CD4-positive, alpha-beta T cell (primary cell): Measurements from ENCODE around the gene ABCB6. TPM values are rescaled to one million over a fixed set of nuclear protein-coding genes. Genes with fewer than 3 reads are reported as not detected.

Experiments used
- ATAC-seq: fragments of 200-7000 bp; cut with Tn5 transposase; one replicate; pipeline ENCODE4 v1.10.0; 2022; ENCODE audit warnings: mild to moderate bottlenecking; ENCODE audit not compliant: poor library complexity
- CTCF ChIA-PET: fragments of 350-600 bp; sonication (Branson Sonifier 250); formaldehyde crosslinking; loops from one replicate; lab custom pipeline; 2021; ENCODE audit warnings: antibody characterized with exemption, inconsistent platforms; lab: Charles Lee
- POLR2A ChIA-PET: fragments of 350-600 bp; sonication (Branson Sonifier 250); formaldehyde crosslinking; loops from one replicate; lab custom pipeline; 2021; ENCODE audit warnings: antibody characterized with exemption, inconsistent platforms; lab: Charles Lee
- DNase-seq, 14 experiments: peaks; one replicate each; pipeline ENCODE4 v3.0.0-alpha.2; 2013 to 2020; ENCODE audit warnings: mixed read lengths in 2 of 14
- H3K27ac ChIP-seq, 2 donors: one replicate each; pipeline versions ENCODE4 v1.5.1 to v1.7.0; 2013; ENCODE audit warnings: low read length in 2 of 2, low read depth in 1 of 2, mild to moderate bottlenecking in 1 of 2
- H3K27me3 ChIP-seq, 2 experiments: 1 replicate in 1 of 2; 2 replicates in 1 of 2; pipeline versions ENCODE4 v1.6.1 to v1.7.0; 2013; ENCODE audit warnings: low read length in 2 of 2, control low read depth in 1 of 2, mild to moderate bottlenecking in 1 of 2, moderate library complexity in 1 of 2; ENCODE audit not compliant: insufficient read depth in 2 of 2, control insufficient read depth in 1 of 2
- H3K36me3 ChIP-seq: one replicate; pipeline ENCODE4 v1.6.1; 2013; ENCODE audit warnings: low read length, control low read depth; ENCODE audit not compliant: insufficient read depth
- H3K4me1 ChIP-seq: one replicate; pipeline ENCODE4 v1.6.1; 2013; ENCODE audit warnings: low read length, control low read depth; ENCODE audit not compliant: insufficient read depth
- H3K4me3 ChIP-seq: one replicate; pipeline ENCODE4 v1.5.1; 2013; ENCODE audit warnings: mild to moderate bottlenecking, low read length, moderate library complexity
- H3K9me3 ChIP-seq, 2 experiments: 1 replicate in 1 of 2; 2 replicates in 1 of 2; pipeline versions ENCODE4 v1.6.1 to v1.7.0; 2013; ENCODE audit warnings: low read length in 2 of 2, mild to moderate bottlenecking in 2 of 2, control low read depth in 1 of 2, moderate library complexity in 1 of 2; ENCODE audit not compliant: control insufficient read depth in 1 of 2, insufficient read depth in 1 of 2
- H3K27ac Mint-ChIP-seq: one replicate; pipeline ENCODE4 v1.8.0; 2020; ENCODE audit warnings: mixed read lengths
- H3K27me3 Mint-ChIP-seq: one replicate; pipeline ENCODE4 v1.8.0; 2021; ENCODE audit warnings: mixed read lengths
- H3K36me3 Mint-ChIP-seq: one replicate; pipeline ENCODE4 v1.8.0; 2021; ENCODE audit warnings: low read depth, mixed read lengths
- H3K4me1 Mint-ChIP-seq: one replicate; pipeline ENCODE4 v1.8.0; 2021; ENCODE audit warnings: low read depth, mixed read lengths
- H3K4me3 Mint-ChIP-seq: one replicate; pipeline ENCODE4 v1.8.0; 2020; ENCODE audit warnings: mild to moderate bottlenecking, mixed read lengths
- H3K9me3 Mint-ChIP-seq: one replicate; pipeline ENCODE4 v1.8.0; 2020; ENCODE audit warnings: mixed read lengths
- CTCF ChIP-seq: fragments of 200-600 bp; IDR thresholded peaks from one replicate; pipeline ENCODE4 v1.8.0; 2022; ENCODE audit warnings: antibody characterized with exemption, mild to moderate bottlenecking
- intact Hi-C, 2 experiments: fragments of 100-400 bp; cut with DNase I in 1 of 2; cut with micrococcal nuclease in 1 of 2; formaldehyde crosslinking; loops; one replicate each; pipeline versions ENCODE4 v1.15.1 to v1.9.0; 2023 to 2025; cut with DNase I, micrococcal nuclease
- total RNA-seq, 174 experiments: library from RNA in 2 of 174; stranded (reverse) in 2 of 174; gene quantifications; one replicate each; pipeline ENCODE4 v1.2.3 and lab custom pipeline; 2021 to 2026

Gene ABCB6
- total RNA-seq, 2 experiments from 2014 or later, result 2.6 to 3.1 TPM

DNA sequence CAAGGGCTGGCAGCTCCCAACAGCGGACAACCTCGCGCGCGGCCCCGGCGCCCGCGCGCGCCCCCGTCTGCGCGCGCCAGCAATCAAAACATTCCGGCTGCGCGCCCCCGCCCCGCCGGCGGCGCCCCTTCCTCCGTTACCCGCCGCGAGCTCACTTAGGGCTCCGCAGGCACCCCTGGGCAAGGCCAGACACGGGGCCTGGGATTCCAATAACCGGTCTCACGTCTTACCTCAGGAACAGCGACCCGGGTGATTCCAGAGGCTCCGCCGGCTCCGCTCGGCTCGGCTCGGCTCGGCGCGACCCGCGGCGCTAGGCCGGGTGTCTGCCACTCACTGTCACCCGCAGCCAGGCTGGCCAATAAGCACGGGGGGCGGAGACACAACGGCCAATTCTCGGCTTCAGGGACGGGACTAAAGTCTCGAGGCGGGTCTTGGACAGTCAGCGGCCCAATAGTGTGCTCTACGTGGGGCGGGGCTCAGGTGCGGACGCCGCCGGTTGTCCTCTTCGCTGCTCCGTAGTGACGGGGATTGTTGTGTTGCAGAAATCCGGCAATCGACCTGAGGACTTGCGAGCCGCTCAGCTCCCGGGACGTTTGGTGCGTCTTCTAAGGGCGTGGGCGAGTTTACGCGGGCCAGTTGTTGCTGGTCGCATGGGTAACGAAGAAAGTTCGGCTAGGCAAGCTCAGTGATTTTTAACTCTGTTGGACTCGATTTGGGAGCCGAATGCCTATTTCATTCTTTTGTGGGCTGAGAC is 10.7 kb upstream of the ABCB6 start, which contains the start of the genes ANKZF1 and ATG9A:
ANKZF1 (plus strand) TSS at position 502 of the 754 bp plus-strand sequence. CDS start 452 bp downstream, outside the sequence.
ATG9A (minus strand) TSS at position 332 of the 754 bp plus-strand sequence. CDS start 1,612 bp downstream, outside the sequence.
- Mint-ChIP-seq H3K27ac (peak within 1 kb of the TSS; percentile 99), H3K4me3 (peak within 1 kb of the TSS; percentile 96), H3K4me1 (peaks cover 65% of the 10 kb centered on the region), H3K36me3 (peaks cover 71% of the 10 kb centered on the region), H3K9me3 (no peaks in the 10 kb centered on the region), H3K27me3 (no peaks in the 10 kb centered on the region)
- H3K4me3 ChIP-seq, result peak within 1 kb of the TSS; percentile 76
- intact Hi-C loops, result loop anchor here (1.0 to 5.0 kb wide), 11 partner anchors 10 to 66 kb away; partner anchors contain the start of genes DNAJB2 (in 1 of the 2), GLB1L (in 1 of the 2) and STK16 (in 1 of the 2)
- peak within 1 kb of the TSS; percentile 46 to 91 for H3K27ac ChIP-seq
- no peak for TF ChIP-seq CTCF
- peaks cover 51% of the 10 kb centered on the region for H3K36me3 ChIP-seq
- POLR2A ChIA-PET, result interaction anchor here (0.6 to 5.3 kb wide), 24 partner anchors 10 to 1013 kb away, joined by 3 to 181 read pairs (median 5); partner anchors contain the start of genes ABCB6, ARPC2, CNPPD1 and DNAJB2
- CTCF ChIA-PET, result interaction anchor here (0.8 to 5.1 kb wide), 11 partner anchors 17 to 70 kb away, joined by 3 to 42 read pairs (median 3); partner anchors contain the start of genes DNAJB2 and TUBA4B
- H3K27me3 ChIP-seq, result no peaks in the 10 kb centered on the region
- no peaks in the 10 kb centered on the region for H3K9me3 ChIP-seq
- DNase-seq (peak; percentile 95 to 99 (median 97)), ATAC-seq (peak; percentile 94)
- peaks cover 49% of the 10 kb centered on the region for H3K4me1 ChIP-seq

GRCh38 chr2:219228911-219229304 is 10.2 kb upstream of the ABCB6 start:
- H3K4me3 ChIP-seq, result peak overlapping the region; percentile 76
- no peak for TF ChIP-seq CTCF
- Mint-ChIP-seq H3K36me3 (peaks cover 71% of the 10 kb centered on the region), H3K4me1 (peaks cover 64% of the 10 kb centered on the region), H3K27me3 (no peaks in the 10 kb centered on the region), H3K9me3 (no peaks in the 10 kb centered on the region), H3K27ac (peak overlapping the region; percentile 99), H3K4me3 (peak overlapping the region; percentile 83)
- H3K27me3 ChIP-seq, result no peaks in the 10 kb centered on the region
- intact Hi-C loops, result loop anchor here (1.0 to 5.0 kb wide), 8 partner anchors 10 to 63 kb away; partner anchors contain the start of genes DNAJB2 (in 1 of the 2), GLB1L (in 1 of the 2) and STK16 (in 1 of the 2)
- ChIA-PET CTCF (interaction anchor here (0.8 to 5.1 kb wide), 5 partner anchors 17 to 66 kb away, joined by 3 to 42 read pairs (median 4); partner anchors contain the start of genes DNAJB2 and TUBA4B), POLR2A (interaction anchor here (1.0 to 5.3 kb wide), 17 partner anchors 10 to 1012 kb away, joined by 3 to 181 read pairs (median 7); partner anchors contain the start of genes ABCB6, ARPC2, CNPPD1 and DNAJB2)
- H3K36me3 ChIP-seq, result peaks cover 51% of the 10 kb centered on the region
- no peak for DNase-seq
- ATAC-seq, result no peak
- no peaks in the 10 kb centered on the region for H3K9me3 ChIP-seq
- H3K27ac ChIP-seq, result peak overlapping the region; percentile 46 to 91
- H3K4me1 ChIP-seq, result peaks cover 49% of the 10 kb centered on the region
